HepG2 (cell line): Measurements from ENCODE around the gene ATP6V1G2. TPM values are rescaled to one million over a fixed set of nuclear protein-coding genes. Genes with fewer than 3 reads are reported as not detected.
A peak's percentile ranks its signal among the peaks of the same experiment; 100 is the strongest.

ENCODE experiments used
- ARNT2 ChIP-seq: sonication (generic); formaldehyde crosslinking; IDR thresholded peaks from 2 replicates; pipeline ENCODE4 v1.8.0; 2022; ENCODE audit warnings: mild to moderate bottlenecking, low read depth, missing genetic modification reagents, moderate library complexity
- CBX5 ChIP-seq: sonication (generic); formaldehyde crosslinking; IDR thresholded peaks from 2 replicates; pipeline ENCODE4 v1.4.0; 2020; ENCODE audit warnings: missing genetic modification reagents, borderline replicate concordance
- GABPA ChIP-seq, 2 experiments: IDR thresholded peaks; 2 replicates each; pipeline ENCODE4 v1.6.1; 2011 to 2016; ENCODE audit warnings: low read depth in 2 of 2, low read length in 1 of 2, missing biosample characterization in 1 of 2, missing genetic modification characterization in 1 of 2
- KDM5B ChIP-seq: sonication (generic); formaldehyde crosslinking; IDR thresholded peaks from 2 replicates; pipeline ENCODE4 v1.4.0; 2020; ENCODE audit warnings: missing genetic modification reagents, mild to moderate bottlenecking, borderline replicate concordance
- KMT2A ChIP-seq: sonication (generic); formaldehyde crosslinking; IDR thresholded peaks from 2 replicates; pipeline ENCODE4 v1.4.0; 2020; ENCODE audit warnings: missing genetic modification reagents
- MEIS1 ChIP-seq: sonication (generic); formaldehyde crosslinking; IDR thresholded peaks from 2 replicates; pipeline ENCODE4 v1.9.0; 2021; ENCODE audit warnings: mild to moderate bottlenecking, missing genetic modification reagents, moderate library complexity, borderline replicate concordance
- NFIB ChIP-seq: sonication (generic); formaldehyde crosslinking; IDR thresholded peaks from 2 replicates; pipeline ENCODE4 v1.9.0; 2021; ENCODE audit warnings: missing genetic modification reagents, mild to moderate bottlenecking, borderline replicate concordance
- NFKB2 ChIP-seq: sonication (generic); formaldehyde crosslinking; IDR thresholded peaks from 2 replicates; pipeline ENCODE4 v1.4.0; 2020; ENCODE audit warnings: missing genetic modification reagents, borderline replicate concordance
- POGZ ChIP-seq: sonication (generic); formaldehyde crosslinking; IDR thresholded peaks from 2 replicates; pipeline ENCODE4 v1.4.0; 2020; ENCODE audit warnings: mild to moderate bottlenecking, missing genetic modification reagents
- RBM22 ChIP-seq: fragments of 200-400 bp; formaldehyde crosslinking; optimal IDR thresholded peaks from 2 replicates; pipeline ENCODE3; 2017; ENCODE audit warnings: mild to moderate bottlenecking, low read length, moderate library complexity
- SMARCE1 ChIP-seq: fragments of 450-650 bp; IDR thresholded peaks from 2 replicates; pipeline ENCODE4 v1.6.1; 2017; ENCODE audit warnings: borderline replicate concordance
- SP1 ChIP-seq, 2 experiments: fragments of 450-650 bp in 1 of 2; sonication (generic) in 1 of 2; formaldehyde crosslinking in 1 of 2; IDR thresholded peaks; 2 replicates each; pipeline versions ENCODE4 v1.4.0 to v1.6.1; 2016 to 2020; ENCODE audit warnings: missing genetic modification reagents in 1 of 2
- SUZ12 ChIP-seq: fragments of 150-350 bp; IDR thresholded peaks from 2 replicates; pipeline ENCODE4 v1.6.1; 2014; ENCODE audit warnings: low read depth, low read length
- TEAD3 ChIP-seq: optimal IDR thresholded peaks from 2 replicates; pipeline ENCODE3; 2016; ENCODE audit warnings: borderline replicate concordance
- ZNF614 ChIP-seq: IDR thresholded peaks from 2 replicates; pipeline ENCODE4 v1.6.1; 2018; ENCODE audit warnings: missing biosample characterization, missing genetic modification reagents, inconsistent platforms, borderline replicate concordance
- ZNF670 ChIP-seq: sonication (generic); formaldehyde crosslinking; IDR thresholded peaks from 2 replicates; pipeline ENCODE4 v1.8.0; 2022; ENCODE audit warnings: mild to moderate bottlenecking, missing genetic modification reagents, borderline replicate concordance
- ZNF746 ChIP-seq: sonication (generic); formaldehyde crosslinking; IDR thresholded peaks from 2 replicates; pipeline ENCODE4 v1.8.0; 2022; ENCODE audit warnings: mild to moderate bottlenecking, missing genetic modification reagents
- ZNF772 ChIP-seq: sonication (generic); formaldehyde crosslinking; IDR thresholded peaks from 2 replicates; pipeline ENCODE4 v1.5.0; 2020; ENCODE audit warnings: mild to moderate bottlenecking, missing genetic modification reagents
- ZNF782 ChIP-seq: sonication (generic); formaldehyde crosslinking; IDR thresholded peaks from 2 replicates; pipeline ENCODE4 v1.4.0; 2020; ENCODE audit warnings: missing genetic modification reagents, mild to moderate bottlenecking, borderline replicate concordance
- ZNF879 ChIP-seq: sonication (generic); formaldehyde crosslinking; IDR thresholded peaks from 2 replicates; pipeline ENCODE4 v1.8.1; 2023; ENCODE audit warnings: missing genetic modification reagents
- polyA plus RNA-seq, 8 experiments: library from polyadenylated mRNA; depleted of rRNA in 3 of 8; stranded (reverse) in 7 of 8; unstranded in 1 of 8; fragments of >200 nt; fragmentation: Illumina TruSeq in 4 of 8; extraction: Trizol in 4 of 8; gene quantifications; 2 replicates each; pipeline versions ENCODE4 v1.2.1 to v1.2.3, GENCODE V29; 2011 to 2016; ENCODE audit warnings: low read depth in 4 of 8, missing spikeins in 1 of 8, mixed read lengths in 1 of 8; ENCODE audit not compliant: insufficient read depth in 1 of 8
- total RNA-seq, 5 experiments: library from RNA; depleted of rRNA; stranded (reverse); fragments of >200 nt; fragmentation: Illumina TruSeq; extraction: Trizol; gene quantifications; 2 replicates each; pipeline ENCODE4 v1.2.3, GENCODE V29; 2016; ENCODE audit warnings: low read depth in 1 of 5
- TF ChIP-seq, protein P1 (sequence below), 2 experiments: fragments of 450-650 bp in 1 of 2; sonication (generic) in 1 of 2; formaldehyde crosslinking; IDR thresholded peaks; 2 replicates each; pipeline versions ENCODE4 v1.5.0 to v1.8.0; 2020 to 2022; ENCODE audit warnings: mild to moderate bottlenecking in 1 of 2, missing genetic modification reagents in 1 of 2
- TF ChIP-seq, protein P2 (sequence below): sonication (generic); formaldehyde crosslinking; IDR thresholded peaks from 2 replicates; pipeline ENCODE4 v1.4.0; 2020; ENCODE audit warnings: missing genetic modification reagents, borderline replicate concordance

ATP6V1G2 gene
- total and polyA plus RNA-seq, 2 of the 13 experiments (the other 11 are each of a cell fraction or from before 2014, with no cell fraction given) = 0.27 to 0.83 TPM

DNA sequence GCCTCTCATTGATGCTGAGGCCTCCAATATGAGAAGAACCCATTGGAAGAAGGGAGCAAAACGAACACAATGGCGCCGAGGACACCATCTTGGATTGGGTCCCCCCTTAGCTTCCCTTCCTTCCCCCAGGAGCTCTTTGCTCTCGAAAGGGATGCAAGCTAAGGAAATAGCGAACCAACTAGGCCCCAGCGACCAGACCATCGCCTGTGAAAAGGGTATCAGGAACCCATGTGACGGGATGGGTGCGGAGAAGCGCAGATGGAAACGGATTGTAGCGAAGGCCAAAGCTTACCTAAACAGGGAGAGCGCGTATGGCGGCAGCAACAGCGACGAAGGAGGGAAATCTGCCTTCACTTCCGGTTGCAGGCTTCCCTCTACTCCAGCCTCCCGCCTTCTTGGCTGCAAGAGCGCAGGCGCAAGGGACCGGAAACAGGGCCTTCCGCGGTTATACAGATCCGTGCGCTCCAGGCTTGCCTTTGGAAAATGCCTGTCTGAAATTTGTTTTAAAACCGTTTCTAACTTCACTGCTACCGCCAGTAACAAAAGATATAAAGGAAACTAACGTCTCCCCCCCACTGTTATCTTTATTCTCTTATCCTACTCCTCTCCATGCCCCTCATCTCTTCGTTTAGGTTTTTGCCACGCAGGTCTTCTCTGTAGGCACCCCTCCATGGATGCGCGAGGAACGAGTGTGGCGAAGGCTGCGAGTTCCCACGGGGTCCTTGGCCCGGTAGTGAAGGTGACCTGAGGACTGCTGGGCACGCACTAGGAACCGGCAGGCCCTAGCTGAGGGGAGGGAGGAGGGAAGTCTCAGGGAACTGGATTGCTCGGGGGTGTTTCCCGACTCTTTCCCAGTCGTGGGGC is 4.5 kb downstream of the ATP6V1G2 start, which contains the start of gene DDX39B (continued):
- TF ChIP-seq MEIS1 (CRISPR knock-in tag) (0 out of 2 replicates have a peak, but pooled peaks have one; percentile 11), ZNF879 (CRISPR knock-in tag) (no peak), RBM22 (peak; percentile 45), NFIB (CRISPR knock-in tag) (no peak), ZNF782 (peak; percentile 24; the same call in 1 of the 2 replicates), KDM5B (CRISPR knock-in tag) (peak; percentile 96), KMT2A (CRISPR knock-in tag) (peak; percentile 67), SUZ12 (no peak), ZNF614 (peak; percentile 75), NFKB2 (CRISPR knock-in tag) (peak; percentile 94), POGZ (CRISPR knock-in tag) (peak; percentile 67), ZNF772 (CRISPR knock-in tag) (peak; percentile 62), GABPA (IDR thresholded peaks at IDR 0.05; ENCODE audit: low read depth, low read length) (peak; percentile 82), GABPA (CRISPR knock-in tag; IDR thresholded peaks at IDR 0.05; ENCODE audit: low read depth) (peak; percentile 97), SMARCE1 (no peak), CBX5 (CRISPR knock-in tag) (peak; percentile 91), ZNF670 (CRISPR knock-in tag) (peak; percentile 97; the same call in 1 of the 2 replicates), TEAD3 (CRISPR knock-in tag) (peak; percentile 66), ZNF746 (CRISPR knock-in tag) (no peak; the same call in 1 of the 2 replicates), SP1 (IDR thresholded peaks at IDR 0.05) (no peak), SP1 (CRISPR knock-in tag; IDR thresholded peaks at IDR 0.05) (peak; percentile 47), ARNT2 (CRISPR knock-in tag) (peak; percentile 90)
- TF ChIP-seq, protein P1, sequence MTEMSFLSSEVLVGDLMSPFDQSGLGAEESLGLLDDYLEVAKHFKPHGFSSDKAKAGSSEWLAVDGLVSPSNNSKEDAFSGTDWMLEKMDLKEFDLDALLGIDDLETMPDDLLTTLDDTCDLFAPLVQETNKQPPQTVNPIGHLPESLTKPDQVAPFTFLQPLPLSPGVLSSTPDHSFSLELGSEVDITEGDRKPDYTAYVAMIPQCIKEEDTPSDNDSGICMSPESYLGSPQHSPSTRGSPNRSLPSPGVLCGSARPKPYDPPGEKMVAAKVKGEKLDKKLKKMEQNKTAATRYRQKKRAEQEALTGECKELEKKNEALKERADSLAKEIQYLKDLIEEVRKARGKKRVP (CRISPR knock-in tag; IDR thresholded peaks at IDR 0.05) = peak in 1 of 2 experiments; percentile 69; a peak in 1 of 4 replicates
- TF ChIP-seq, protein P2, sequence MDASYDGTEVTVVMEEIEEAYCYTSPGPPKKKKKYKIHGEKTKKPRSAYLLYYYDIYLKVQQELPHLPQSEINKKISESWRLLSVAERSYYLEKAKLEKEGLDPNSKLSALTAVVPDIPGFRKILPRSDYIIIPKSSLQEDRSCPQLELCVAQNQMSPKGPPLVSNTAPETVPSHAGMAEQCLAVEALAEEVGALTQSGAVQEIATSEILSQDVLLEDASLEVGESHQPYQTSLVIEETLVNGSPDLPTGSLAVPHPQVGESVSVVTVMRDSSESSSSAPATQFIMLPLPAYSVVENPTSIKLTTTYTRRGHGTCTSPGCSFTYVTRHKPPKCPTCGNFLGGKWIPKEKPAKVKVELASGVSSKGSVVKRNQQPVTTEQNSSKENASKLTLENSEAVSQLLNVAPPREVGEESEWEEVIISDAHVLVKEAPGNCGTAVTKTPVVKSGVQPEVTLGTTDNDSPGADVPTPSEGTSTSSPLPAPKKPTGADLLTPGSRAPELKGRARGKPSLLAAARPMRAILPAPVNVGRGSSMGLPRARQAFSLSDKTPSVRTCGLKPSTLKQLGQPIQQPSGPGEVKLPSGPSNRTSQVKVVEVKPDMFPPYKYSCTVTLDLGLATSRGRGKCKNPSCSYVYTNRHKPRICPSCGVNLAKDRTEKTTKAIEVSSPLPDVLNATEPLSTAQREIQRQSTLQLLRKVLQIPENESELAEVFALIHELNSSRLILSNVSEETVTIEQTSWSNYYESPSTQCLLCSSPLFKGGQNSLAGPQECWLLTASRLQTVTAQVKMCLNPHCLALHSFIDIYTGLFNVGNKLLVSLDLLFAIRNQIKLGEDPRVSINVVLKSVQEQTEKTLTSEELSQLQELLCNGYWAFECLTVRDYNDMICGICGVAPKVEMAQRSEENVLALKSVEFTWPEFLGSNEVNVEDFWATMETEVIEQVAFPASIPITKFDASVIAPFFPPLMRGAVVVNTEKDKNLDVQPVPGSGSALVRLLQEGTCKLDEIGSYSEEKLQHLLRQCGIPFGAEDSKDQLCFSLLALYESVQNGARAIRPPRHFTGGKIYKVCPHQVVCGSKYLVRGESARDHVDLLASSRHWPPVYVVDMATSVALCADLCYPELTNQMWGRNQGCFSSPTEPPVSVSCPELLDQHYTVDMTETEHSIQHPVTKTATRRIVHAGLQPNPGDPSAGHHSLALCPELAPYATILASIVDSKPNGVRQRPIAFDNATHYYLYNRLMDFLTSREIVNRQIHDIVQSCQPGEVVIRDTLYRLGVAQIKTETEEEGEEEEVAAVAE (CRISPR knock-in tag) = peak; percentile 63
